ENCODE data around the gene NUAK2.
"Not testable (repeated sequence)": the region's sequence is repeated elsewhere in the genome, so short reads cannot be mapped to it uniquely, and the experiment has no call there.

Gene NUAK2

DNA sequence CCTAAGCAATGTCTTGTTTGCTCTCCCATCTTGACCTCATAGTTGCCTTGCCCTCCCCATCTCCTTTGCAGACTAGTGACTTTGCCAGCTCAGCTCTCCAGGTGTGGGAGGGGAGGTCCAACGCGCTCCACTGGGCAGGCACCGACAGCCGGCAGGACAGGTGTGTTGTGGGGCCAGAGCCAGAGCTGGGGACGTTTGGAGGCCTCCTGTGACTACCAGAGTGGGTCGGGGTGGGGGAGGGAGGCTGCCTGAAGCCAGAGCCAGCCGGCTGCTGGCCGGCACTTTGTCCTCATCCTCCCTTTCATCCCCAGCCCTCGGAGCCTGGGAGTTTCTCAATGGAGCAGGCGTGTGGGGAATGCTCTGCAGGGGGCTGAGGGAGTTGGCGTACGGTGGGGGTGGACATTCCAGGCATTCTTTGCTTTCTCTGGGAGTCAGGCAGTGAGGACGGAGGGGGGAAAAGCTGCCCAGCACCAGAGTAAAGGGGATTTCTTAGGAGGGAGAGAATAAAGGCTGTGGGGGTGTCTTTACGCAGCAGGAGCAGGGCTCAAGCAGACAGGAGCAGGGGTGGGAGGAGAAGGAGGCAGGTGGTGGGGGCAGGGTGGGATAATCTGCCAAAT, 20.2 kb downstream of the NUAK2 start:
- H3K79me2 ChIP-seq (ENCODE audit: insufficient read depth, low read length), result no peaks in the 10 kb centered on the region
- H3K9me3 ChIP-seq (ENCODE audit: insufficient read depth, low read length), result no peaks in the 10 kb centered on the region
- H3K4me2 ChIP-seq (ENCODE audit: low read depth, low read length, poor library complexity, severe bottlenecking), result peak overlapping the region; percentile 50
- H3K27ac ChIP-seq (ENCODE audit: low read depth, low read length), result peak overlapping the region; percentile 89
- H4K20me1 ChIP-seq (ENCODE audit: low read depth, low read length), result no peaks in the 10 kb centered on the region
- H3K9me2 ChIP-seq (replicated peaks; ENCODE audit: insufficient read depth, low read length), result no peaks in the 10 kb centered on the region
- no peaks in the 10 kb centered on the region for H3K27me3 ChIP-seq (ENCODE audit: low read length)
- peak overlapping the region; percentile 49 for H3K9ac ChIP-seq (ENCODE audit: low read length)
- H2AFZ ChIP-seq (ENCODE audit: low read depth, low read length, severe bottlenecking), result no peak overlapping the region
- TF ChIP-seq, protein P1, sequence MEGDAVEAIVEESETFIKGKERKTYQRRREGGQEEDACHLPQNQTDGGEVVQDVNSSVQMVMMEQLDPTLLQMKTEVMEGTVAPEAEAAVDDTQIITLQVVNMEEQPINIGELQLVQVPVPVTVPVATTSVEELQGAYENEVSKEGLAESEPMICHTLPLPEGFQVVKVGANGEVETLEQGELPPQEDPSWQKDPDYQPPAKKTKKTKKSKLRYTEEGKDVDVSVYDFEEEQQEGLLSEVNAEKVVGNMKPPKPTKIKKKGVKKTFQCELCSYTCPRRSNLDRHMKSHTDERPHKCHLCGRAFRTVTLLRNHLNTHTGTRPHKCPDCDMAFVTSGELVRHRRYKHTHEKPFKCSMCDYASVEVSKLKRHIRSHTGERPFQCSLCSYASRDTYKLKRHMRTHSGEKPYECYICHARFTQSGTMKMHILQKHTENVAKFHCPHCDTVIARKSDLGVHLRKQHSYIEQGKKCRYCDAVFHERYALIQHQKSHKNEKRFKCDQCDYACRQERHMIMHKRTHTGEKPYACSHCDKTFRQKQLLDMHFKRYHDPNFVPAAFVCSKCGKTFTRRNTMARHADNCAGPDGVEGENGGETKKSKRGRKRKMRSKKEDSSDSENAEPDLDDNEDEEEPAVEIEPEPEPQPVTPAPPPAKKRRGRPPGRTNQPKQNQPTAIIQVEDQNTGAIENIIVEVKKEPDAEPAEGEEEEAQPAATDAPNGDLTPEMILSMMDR (IDR thresholded peaks at IDR 0.05; ENCODE audit: insufficient read depth, low read length, poor library complexity, severe bottlenecking), result no peak
- no peak for TF ChIP-seq EZH2phosphoT487 (conservative IDR thresholded peaks at IDR 0.05; ENCODE audit: low read length)
- no peak overlapping the region for H3K4me3 ChIP-seq (ENCODE audit: insufficient read depth, low read length, poor library complexity, severe bottlenecking)
- H3K36me3 ChIP-seq (ENCODE audit: low read length), result peaks cover 5% of the 10 kb centered on the region; the same call in 1 of the 2 replicates
- H3F3A ChIP-seq (ENCODE audit: insufficient read depth), result peaks cover 15% of the 10 kb centered on the region

DNA sequence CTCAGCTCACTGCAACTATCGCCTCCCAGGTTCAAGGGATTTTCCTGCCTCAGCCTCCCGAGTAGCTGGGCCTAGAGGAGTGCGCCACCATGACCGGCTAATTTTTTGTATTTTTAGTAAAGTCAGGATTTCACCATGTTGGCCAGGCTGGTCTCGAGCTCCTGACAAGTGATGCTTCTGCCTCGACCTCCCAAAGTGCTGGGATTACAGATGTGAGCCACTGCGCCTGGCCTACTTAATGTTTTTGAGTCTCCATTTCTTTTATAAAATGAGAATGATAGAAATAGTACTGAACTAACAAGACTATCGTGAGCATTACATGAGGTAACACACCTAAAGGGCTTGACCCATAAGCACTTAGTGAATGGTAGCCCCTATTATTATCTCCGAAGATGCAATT, 21.4 kb downstream of the NUAK2 start:
- Histone ChIP-seq H3F3A (ENCODE audit: insufficient read depth) (peaks cover 15% of the 10 kb centered on the region), H3K27ac (ENCODE audit: low read depth, low read length) (peak overlapping the region; percentile 89), H3K4me2 (ENCODE audit: low read depth, low read length, poor library complexity, severe bottlenecking) (peak overlapping the region; percentile 50), H3K79me2 (ENCODE audit: insufficient read depth, low read length) (no peaks in the 10 kb centered on the region), H4K20me1 (ENCODE audit: low read depth, low read length) (no peaks in the 10 kb centered on the region), H3K9me3 (ENCODE audit: insufficient read depth, low read length) (no peaks in the 10 kb centered on the region), H3K36me3 (ENCODE audit: low read length) (peaks cover 5% of the 10 kb centered on the region; the same call in 1 of the 2 replicates), H3K9me2 (replicated peaks; ENCODE audit: insufficient read depth, low read length) (no peaks in the 10 kb centered on the region), H2AFZ (ENCODE audit: low read depth, low read length, severe bottlenecking) (no peak overlapping the region), H3K27me3 (ENCODE audit: low read length) (no peaks in the 10 kb centered on the region), H3K9ac (ENCODE audit: low read length) (0 out of 2 replicates have a peak overlapping the region, but pooled peaks have one; percentile 2), H3K4me3 (ENCODE audit: insufficient read depth, low read length, poor library complexity, severe bottlenecking) (no peak overlapping the region)
- TF ChIP-seq, protein P1 (IDR thresholded peaks at IDR 0.05; ENCODE audit: insufficient read depth, low read length, poor library complexity, severe bottlenecking), result no peak
- TF ChIP-seq EZH2phosphoT487 (conservative IDR thresholded peaks at IDR 0.05; ENCODE audit: low read length), result no peak

DNA sequence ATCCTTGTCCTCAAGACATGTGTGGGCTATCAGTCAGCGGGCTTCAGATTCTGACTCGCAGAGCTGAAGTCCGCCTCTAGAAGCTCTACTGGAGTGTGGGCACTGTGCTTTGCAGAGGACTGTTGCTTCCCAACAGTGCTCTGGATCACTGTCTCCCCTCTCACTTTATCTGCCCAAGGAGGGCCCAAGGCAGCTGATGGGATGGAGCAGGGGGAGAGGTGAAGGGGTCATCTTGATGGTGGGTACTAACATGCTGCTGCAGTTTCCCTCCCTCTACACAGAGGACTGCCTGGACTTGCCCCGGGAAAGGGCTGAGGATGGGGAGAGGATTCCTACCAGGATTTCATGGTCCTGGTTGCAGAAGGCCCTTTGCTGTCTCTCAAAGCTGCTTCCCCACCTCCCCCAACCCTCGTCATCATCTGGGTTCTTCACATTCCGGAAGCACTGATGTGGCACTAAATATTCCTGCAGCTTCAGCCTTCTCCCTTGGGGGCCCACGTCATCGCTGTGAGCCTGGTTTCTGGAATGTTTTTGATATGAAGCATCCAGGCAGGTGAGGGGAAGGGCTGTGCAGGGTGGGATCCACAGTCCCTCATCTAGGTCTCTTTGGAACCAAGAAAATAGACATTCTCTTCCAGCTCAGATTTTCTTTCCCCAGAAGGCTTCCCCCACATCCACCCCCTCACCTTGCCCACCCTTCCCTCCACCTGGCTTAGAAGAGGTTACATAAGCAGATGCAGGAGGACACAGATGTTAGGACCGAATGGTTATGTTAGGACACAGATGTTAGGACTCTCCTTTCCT, 23.2 kb downstream of the NUAK2 start:
- H3F3A ChIP-seq (ENCODE audit: insufficient read depth), result peaks cover 15% of the 10 kb centered on the region
- no peak for TF ChIP-seq EZH2phosphoT487 (conservative IDR thresholded peaks at IDR 0.05; ENCODE audit: low read length)
- TF ChIP-seq, protein P1 (IDR thresholded peaks at IDR 0.05; ENCODE audit: insufficient read depth, low read length, poor library complexity, severe bottlenecking), result no peak
- no peak overlapping the region for H3K4me2 ChIP-seq (ENCODE audit: low read depth, low read length, poor library complexity, severe bottlenecking)
- H3K36me3 ChIP-seq (ENCODE audit: low read length), result peaks cover 5% of the 10 kb centered on the region; the same call in 1 of the 2 replicates
- H3K9me3 ChIP-seq (ENCODE audit: insufficient read depth, low read length), result no peaks in the 10 kb centered on the region
- H2AFZ ChIP-seq (ENCODE audit: low read depth, low read length, severe bottlenecking), result no peak overlapping the region
- H3K79me2 ChIP-seq (ENCODE audit: insufficient read depth, low read length), result no peaks in the 10 kb centered on the region
- no peaks in the 10 kb centered on the region for H3K27me3 ChIP-seq (ENCODE audit: low read length)
- no peak overlapping the region for H3K27ac ChIP-seq (ENCODE audit: low read depth, low read length)
- H3K9ac ChIP-seq (ENCODE audit: low read length), result no peak overlapping the region
- no peak overlapping the region for H3K4me3 ChIP-seq (ENCODE audit: insufficient read depth, low read length, poor library complexity, severe bottlenecking)
- H4K20me1 ChIP-seq (ENCODE audit: low read depth, low read length), result no peaks in the 10 kb centered on the region
- no peaks in the 10 kb centered on the region for H3K9me2 ChIP-seq (replicated peaks; ENCODE audit: insufficient read depth, low read length)

DNA sequence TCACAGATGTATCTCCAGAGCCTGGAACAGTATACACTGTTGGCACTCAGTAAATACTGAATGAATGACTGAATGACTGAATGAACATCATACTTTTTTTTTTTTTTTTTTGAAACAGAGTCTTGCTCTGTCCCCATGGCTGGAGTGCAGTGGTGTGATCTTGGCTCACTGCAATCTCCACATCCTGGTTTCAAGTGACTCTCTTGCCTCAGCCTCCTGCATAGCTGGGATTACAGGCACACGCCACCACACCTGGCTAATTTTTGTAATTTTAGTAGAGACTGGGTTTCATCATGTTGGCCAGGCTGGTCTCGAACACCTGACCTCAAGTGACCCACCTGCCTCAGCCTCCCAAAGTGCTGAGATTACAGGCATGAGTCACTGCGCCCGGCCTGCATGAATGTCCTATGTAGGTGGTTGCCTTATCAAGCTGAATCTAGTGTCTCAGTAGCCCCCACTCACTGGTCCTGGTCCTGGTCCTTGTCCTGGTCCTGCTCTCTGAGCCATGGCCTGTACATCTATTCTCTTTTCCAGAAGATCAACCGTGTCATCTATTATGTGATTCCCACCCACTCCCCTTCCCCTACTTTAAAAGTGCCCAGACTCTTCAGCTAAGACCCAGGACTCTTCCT, 23.9 kb downstream of the NUAK2 start:
- not testable (repeated sequence) for H3K9me3 ChIP-seq (ENCODE audit: insufficient read depth, low read length); H3K4me3 ChIP-seq (ENCODE audit: insufficient read depth, low read length, poor library complexity, severe bottlenecking); H3K9ac ChIP-seq (ENCODE audit: low read length); H2AFZ ChIP-seq (ENCODE audit: low read depth, low read length, severe bottlenecking); H3K27me3 ChIP-seq (ENCODE audit: low read length); H3K27ac ChIP-seq (ENCODE audit: low read depth, low read length); H3K4me2 ChIP-seq (ENCODE audit: low read depth, low read length, poor library complexity, severe bottlenecking); H3K9me2 ChIP-seq (replicated peaks; ENCODE audit: insufficient read depth, low read length); H4K20me1 ChIP-seq (ENCODE audit: low read depth, low read length); H3K36me3 ChIP-seq (ENCODE audit: low read length); H3K79me2 ChIP-seq (ENCODE audit: insufficient read depth, low read length)
- H3F3A ChIP-seq (ENCODE audit: insufficient read depth), result peaks cover 15% of the 10 kb centered on the region

All from SU-DHL-6 (cell line).